IMR-90 (cell line): ENCODE data around the gene ARPIN.

Experiments used
- CEBPB ChIP-seq: IDR thresholded peaks from 2 replicates; pipeline ENCODE4 v1.6.1; 2012; ENCODE audit warnings: low read depth, low read length, improper control_type of control experiment
- ELK1 ChIP-seq: fragments of 150-350 bp; IDR thresholded peaks from 2 replicates; pipeline ENCODE4 v1.6.1; 2016; ENCODE audit warnings: low read depth, mild to moderate bottlenecking, low read length, moderate library complexity, borderline replicate concordance
- MAFK ChIP-seq: IDR thresholded peaks from 2 replicates; pipeline ENCODE4 v1.6.1; 2012; ENCODE audit warnings: low read depth, low read length, improper control_type of control experiment
- POLR2A ChIP-seq: IDR thresholded peaks from 2 replicates; pipeline ENCODE4 v1.6.1; 2012; ENCODE audit warnings: mild to moderate bottlenecking, low read depth, low read length
- RAD21 ChIP-seq: IDR thresholded peaks from 2 replicates; pipeline ENCODE4 v1.6.1; 2012; ENCODE audit warnings: low read length, improper control_type of control experiment
- RCOR1 ChIP-seq: IDR thresholded peaks from 2 replicates; pipeline ENCODE4 v1.6.1; 2012; ENCODE audit warnings: mild to moderate bottlenecking, low read length, improper control_type of control experiment; ENCODE audit not compliant: insufficient replicate concordance
- RFX5 ChIP-seq: IDR thresholded peaks from 2 replicates; pipeline ENCODE4 v1.8.0; 2012; ENCODE audit warnings: low read depth, mild to moderate bottlenecking, low read length, moderate library complexity
- TF ChIP-seq, protein P1 (sequence below): conservative IDR thresholded peaks from 2 replicates; pipeline ENCODE4 v1.5.1; 2012; ENCODE audit warnings: mild to moderate bottlenecking, low read depth, low read length, improper control_type of control experiment
- TF ChIP-seq, protein P2 (sequence below): fragments of 150-350 bp; IDR thresholded peaks from 2 replicates; pipeline ENCODE4 v1.6.1; 2017; ENCODE audit warnings: mild to moderate bottlenecking, antibody characterized with exemption, low read length, low read depth

DNA sequence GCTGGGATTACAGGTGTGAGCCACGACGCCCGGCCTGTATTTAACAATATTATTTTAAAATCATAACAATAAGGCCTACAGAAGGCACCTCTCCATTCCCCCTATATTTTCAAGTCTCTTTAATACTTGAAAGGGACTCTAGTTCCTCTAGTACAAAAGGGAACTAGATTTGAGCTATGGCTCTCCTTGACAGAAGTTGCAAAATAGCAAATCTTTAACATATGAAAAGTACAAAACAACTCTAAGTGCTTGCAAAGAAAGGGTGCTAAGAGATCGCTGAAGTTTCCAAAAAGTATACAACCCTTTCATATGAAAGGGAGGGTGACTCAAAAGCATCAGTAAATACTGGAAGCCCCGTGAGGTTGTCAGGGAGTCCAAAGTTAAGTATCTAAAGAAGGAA is 42.7 kb downstream of the ARPIN start:
- TF ChIP-seq, protein P1, sequence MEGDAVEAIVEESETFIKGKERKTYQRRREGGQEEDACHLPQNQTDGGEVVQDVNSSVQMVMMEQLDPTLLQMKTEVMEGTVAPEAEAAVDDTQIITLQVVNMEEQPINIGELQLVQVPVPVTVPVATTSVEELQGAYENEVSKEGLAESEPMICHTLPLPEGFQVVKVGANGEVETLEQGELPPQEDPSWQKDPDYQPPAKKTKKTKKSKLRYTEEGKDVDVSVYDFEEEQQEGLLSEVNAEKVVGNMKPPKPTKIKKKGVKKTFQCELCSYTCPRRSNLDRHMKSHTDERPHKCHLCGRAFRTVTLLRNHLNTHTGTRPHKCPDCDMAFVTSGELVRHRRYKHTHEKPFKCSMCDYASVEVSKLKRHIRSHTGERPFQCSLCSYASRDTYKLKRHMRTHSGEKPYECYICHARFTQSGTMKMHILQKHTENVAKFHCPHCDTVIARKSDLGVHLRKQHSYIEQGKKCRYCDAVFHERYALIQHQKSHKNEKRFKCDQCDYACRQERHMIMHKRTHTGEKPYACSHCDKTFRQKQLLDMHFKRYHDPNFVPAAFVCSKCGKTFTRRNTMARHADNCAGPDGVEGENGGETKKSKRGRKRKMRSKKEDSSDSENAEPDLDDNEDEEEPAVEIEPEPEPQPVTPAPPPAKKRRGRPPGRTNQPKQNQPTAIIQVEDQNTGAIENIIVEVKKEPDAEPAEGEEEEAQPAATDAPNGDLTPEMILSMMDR, result no peak
- TF ChIP-seq POLR2A, result no peak
- no peak for TF ChIP-seq RCOR1
- TF ChIP-seq, protein P2, sequence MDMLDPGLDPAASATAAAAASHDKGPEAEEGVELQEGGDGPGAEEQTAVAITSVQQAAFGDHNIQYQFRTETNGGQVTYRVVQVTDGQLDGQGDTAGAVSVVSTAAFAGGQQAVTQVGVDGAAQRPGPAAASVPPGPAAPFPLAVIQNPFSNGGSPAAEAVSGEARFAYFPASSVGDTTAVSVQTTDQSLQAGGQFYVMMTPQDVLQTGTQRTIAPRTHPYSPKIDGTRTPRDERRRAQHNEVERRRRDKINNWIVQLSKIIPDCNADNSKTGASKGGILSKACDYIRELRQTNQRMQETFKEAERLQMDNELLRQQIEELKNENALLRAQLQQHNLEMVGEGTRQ, result no peak
- no peak for TF ChIP-seq CEBPB
- no peak for TF ChIP-seq MAFK
- TF ChIP-seq ELK1, result no peak
- TF ChIP-seq RAD21, result no peak
- TF ChIP-seq RFX5, result no peak
